CD4-positive, alpha-beta T cell treated with Interleukin-4 for 4 hours (primary cell): Measurements from ENCODE around the gene SFSWAP.
"Not testable (repeated sequence)": the region's sequence is repeated elsewhere in the genome, so short reads cannot be mapped to it uniquely, and the experiment has no call there.

Experiments
- DNase-seq: peaks from one replicate; pipeline ENCODE4 v3.0.0-alpha.2; 2020

The SFSWAP gene

GRCh38 chr12:131704509-131704908 is 6.4 kb upstream of the SFSWAP start:
- no peak for DNase-seq

- not testable (repeated sequence) for DNase-seq
Measured at GRCh38 chr12:131706709-131707108, 4.2 kb upstream of the SFSWAP start.

- no peak for DNase-seq
Measured at GRCh38 chr12:131709226-131709625, 1.7 kb upstream of the SFSWAP start.

- no peak for DNase-seq
Measured at GRCh38 chr12:131711551-131712205, 788 bp downstream of the SFSWAP start.

GRCh38 chr12:131713349-131713748 is 2.5 kb downstream of the SFSWAP start:
- no peak for DNase-seq

GRCh38 chr12:131714759-131715158 is 3.9 kb downstream of the SFSWAP start:
- no peak for DNase-seq

GRCh38 chr12:131716282-131716681 is 5.4 kb downstream of the SFSWAP start:
- DNase-seq = no peak

- DNase-seq = no peak
Measured at GRCh38 chr12:131720241-131720640, 9.4 kb downstream of the SFSWAP start.

- DNase-seq = no peak
Measured at GRCh38 chr12:131720921-131721320, 10.0 kb downstream of the SFSWAP start.

GRCh38 chr12:131721548-131721947 is 10.7 kb downstream of the SFSWAP start:
- no peak for DNase-seq

- DNase-seq = no peak
Measured at GRCh38 chr12:131723532-131723931, 12.6 kb downstream of the SFSWAP start.

GRCh38 chr12:131724534-131724933 is 13.6 kb downstream of the SFSWAP start:
- DNase-seq = no peak

- no peak for DNase-seq
Measured at GRCh38 chr12:131725503-131725902, 14.6 kb downstream of the SFSWAP start.

GRCh38 chr12:131728720-131729119 is 17.8 kb downstream of the SFSWAP start:
- DNase-seq = no peak

GRCh38 chr12:131729254-131729955 is 18.5 kb downstream of the SFSWAP start:
- DNase-seq = no peak

GRCh38 chr12:131732996-131733615 is 22.2 kb downstream of the SFSWAP start:
- DNase-seq = no peak

- DNase-seq = no peak
Measured at GRCh38 chr12:131733874-131734273, 23.0 kb downstream of the SFSWAP start.

- DNase-seq = no peak
Measured at GRCh38 chr12:131734336-131735152, 23.7 kb downstream of the SFSWAP start.

- no peak for DNase-seq
Measured at GRCh38 chr12:131735153-131735456, 24.2 kb downstream of the SFSWAP start.

GRCh38 chr12:131735476-131736445 is 24.9 kb downstream of the SFSWAP start:
- no peak for DNase-seq

GRCh38 chr12:131736446-131737149 is 25.7 kb downstream of the SFSWAP start:
- no peak for DNase-seq
